ACHN (cell line): ENCODE data around the gene FGD2.
"Not testable (repeated sequence)": the region's sequence is repeated elsewhere in the genome, so short reads cannot be mapped to it uniquely, and the experiment has no call there.

ENCODE experiments used
- DNase-seq: peaks from one replicate; pipeline ENCODE4 v3.0.0-alpha.2; 2015
- in situ Hi-C: cut with HindIII; loops from 2 replicates; pipeline ENCODE4 v1.10.0; 2017; ENCODE audit warnings: low sequenced_read_pairs, low pct_ligation_motif_present, low pct_unique_long_range_greater_than_20kb

The FGD2 gene

GRCh38 chr6:37027811-37028469, 22.5 kb downstream of the FGD2 start:
- in situ Hi-C loops = no loop called here
- DNase-seq = no peak

DNA sequence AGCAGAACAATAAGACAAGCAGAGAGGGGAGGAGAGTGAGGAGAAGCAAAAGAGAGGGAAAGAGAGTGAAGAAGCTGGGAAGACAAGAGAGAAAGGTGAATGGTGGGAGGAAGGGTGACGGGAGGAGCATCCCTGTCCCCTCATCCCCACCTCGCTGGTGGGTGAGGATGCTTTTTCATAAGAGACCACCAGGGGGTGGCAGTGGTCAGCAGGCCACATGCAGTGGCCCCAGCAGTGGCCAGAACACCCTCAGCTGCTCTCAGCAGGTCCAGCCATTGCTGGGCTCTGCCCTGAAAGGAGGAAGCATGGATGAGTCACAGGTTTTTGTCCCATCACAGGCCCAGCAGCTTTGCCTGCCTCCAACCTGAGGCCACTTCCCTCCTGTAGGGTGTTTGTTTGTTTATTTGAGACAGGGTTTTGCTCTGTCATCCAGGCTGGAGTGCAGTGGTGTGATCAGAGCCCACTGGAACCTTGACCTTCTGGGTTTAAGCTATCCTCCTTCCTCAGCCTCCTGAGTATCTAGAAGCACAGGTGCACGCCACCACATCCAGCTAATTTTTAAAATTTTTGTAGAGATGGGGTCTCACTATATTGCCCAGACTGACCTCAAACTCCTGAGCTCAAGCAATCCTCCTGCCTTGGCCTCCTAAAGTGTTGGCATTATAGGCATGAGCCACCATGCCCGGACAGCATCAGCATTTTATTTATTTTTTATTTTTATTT, 24.0 kb downstream of the FGD2 start:
- in situ Hi-C loops = no loop called here
- peak; percentile 77 for DNase-seq

DNA sequence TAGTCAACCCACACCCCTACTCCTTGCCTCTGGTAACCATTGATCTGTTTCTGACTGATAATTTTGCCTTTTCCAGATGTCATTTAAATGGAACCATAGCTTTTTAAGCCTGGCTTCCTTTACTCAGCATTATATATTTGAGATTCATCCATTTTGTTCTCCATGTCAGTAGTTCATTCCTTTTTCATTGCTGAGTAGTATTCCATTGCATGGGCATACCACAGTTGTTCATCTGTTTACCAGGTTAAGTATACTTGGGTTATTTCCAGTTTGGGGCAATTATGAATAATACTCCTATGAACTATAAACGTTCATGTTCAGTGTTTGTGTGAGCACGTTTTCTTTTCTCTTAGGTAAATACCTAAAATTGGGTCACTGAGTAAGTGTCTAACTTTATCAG, 25.1 kb downstream of the FGD2 start:
- DNase-seq = no peak
- in situ Hi-C loops = no loop called here

GRCh38 chr6:37032239-37032638, 26.8 kb downstream of the FGD2 start:
- DNase-seq = no peak
- in situ Hi-C loops = no loop called here

DNA sequence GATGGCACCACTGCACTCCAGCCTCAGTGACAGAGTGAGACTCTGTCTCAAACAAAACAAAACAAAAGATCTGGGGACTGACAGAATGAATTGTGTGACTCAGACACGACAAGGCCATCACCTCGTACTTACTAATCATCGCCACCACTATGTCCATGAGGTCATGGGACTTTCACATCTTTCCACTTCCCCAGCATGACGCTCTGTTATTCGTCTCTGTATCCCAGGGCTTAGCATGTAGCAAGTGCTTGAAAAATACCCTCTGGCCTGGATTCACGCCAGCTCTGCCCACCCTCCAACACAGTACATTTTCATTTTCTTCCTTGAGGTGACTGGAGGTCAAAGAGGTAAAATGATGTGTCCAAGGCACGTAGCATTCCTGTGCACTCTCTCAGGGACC, 27.8 kb downstream of the FGD2 start:
- in situ Hi-C loops = no loop called here
- no peak for DNase-seq

DNA sequence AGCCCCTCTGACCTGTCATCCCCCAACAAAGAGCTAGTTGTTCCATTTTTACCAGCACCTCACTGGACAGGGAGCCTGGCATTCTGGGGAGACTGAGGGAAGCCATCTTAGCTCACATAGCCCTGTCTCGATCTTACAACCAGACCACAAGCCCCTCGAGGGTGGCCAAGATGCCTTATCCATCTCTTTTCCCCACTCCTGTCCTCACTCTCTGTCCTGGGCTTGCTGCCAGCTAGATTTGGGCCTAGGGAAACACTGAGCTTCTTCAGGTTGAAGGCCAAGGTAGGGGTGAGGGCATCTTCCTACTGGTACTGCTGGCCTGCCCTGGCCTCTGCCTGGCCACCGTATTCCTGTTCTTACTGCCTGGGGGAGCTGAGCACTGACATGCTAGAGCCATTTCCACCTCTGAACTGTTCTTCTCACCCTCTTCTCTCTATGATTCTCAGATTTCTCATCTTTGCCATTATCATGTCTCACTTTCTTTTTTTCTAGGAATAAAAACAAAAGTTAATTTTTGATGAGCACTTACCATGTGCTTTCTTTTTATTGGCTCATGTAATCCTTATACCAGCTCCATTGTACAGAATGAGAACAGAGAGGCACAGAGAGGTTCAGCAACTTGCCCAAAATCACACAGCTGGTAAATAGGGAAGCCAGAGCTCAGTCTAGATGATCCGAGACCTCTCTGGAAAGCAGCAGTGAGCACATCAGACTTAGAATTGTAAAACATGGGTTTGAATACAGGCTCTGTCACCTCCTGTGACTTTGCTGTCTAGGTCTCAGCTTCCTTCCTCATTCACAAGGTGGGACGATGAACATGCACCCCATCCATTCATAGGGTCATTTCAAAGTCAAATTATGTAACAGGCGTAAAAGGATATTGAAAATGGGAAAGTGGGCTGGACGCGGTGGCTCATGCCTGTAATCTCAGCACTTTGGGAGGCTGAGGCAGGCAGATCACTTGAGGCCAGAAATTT, 28.7 kb downstream of the FGD2 start:
- no peak for DNase-seq
- in situ Hi-C loops = no loop called here

- DNase-seq = no peak
- in situ Hi-C loops = no loop called here
Observed at GRCh38 chr6:37036146-37036545, 30.7 kb downstream of the FGD2 start.

DNA sequence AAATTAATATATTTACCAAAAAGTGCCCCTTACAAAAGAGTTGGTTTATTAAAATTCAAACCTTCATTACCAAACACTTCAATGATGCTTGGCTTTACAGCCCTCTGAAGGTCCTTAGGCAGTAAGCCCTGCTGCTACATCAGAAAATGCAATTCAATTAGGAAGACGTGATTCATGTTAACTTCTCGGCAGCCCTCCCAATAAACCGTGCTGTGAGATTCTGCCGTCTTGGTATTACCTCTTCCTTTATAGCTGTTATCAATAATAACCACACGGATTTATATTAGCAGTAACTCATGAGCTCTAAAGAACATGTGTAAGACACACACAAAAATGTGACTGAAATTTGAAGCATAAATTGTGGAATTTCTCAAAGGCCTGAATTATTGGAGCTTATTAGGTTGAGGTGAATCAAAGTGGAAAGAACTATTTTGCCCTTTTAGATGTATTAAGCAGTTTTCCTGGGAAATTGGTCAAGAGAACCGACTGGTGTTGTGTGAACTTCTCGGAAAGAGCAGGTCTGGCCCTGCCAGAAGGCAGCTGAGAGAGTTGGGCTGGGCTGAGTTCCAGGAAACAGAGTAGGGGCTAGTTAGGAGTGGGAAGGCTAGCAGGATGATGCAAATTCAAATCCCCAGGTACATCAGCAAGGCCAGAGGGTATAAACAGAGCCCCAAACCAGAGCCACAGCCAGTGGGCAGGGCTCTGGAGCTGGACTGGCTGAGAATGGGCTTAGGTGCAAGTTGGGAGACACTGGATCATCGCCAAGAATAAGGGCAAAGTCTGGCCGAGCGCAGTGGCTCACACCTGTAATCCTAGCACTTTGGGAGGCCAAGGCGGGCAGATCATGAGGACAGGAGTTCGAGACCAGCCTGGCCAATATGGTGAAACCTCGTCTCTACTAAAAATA, 33.1 kb downstream of the FGD2 start:
- in situ Hi-C loops = no loop called here
- DNase-seq = no peak

- in situ Hi-C loops = no loop called here
- DNase-seq = no peak
Observed at GRCh38 chr6:37039958-37040357, 34.5 kb downstream of the FGD2 start.

- in situ Hi-C loops = no loop called here
- DNase-seq = no peak
Observed at GRCh38 chr6:37041521-37041920, 36.1 kb downstream of the FGD2 start.

DNA sequence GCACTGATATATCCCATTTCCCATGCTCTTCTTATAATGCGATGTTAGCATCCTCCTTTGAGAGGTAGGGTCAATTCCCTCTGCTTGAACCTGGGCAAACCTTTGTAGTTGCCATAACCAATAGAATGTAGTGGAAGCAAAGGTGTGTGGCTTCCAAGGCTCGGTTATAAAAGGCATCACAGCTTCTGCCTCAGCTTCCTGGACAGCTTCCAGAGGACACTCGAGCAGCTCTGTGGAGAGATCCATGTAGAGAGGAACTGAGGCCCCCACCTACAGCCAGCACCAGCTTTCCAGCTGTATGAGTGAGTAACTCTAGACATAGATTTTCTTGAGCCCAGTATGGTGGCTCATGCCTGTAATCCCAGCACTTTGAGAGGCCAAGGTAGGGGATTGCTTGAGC, 36.7 kb downstream of the FGD2 start:
- no peak for DNase-seq

DNA sequence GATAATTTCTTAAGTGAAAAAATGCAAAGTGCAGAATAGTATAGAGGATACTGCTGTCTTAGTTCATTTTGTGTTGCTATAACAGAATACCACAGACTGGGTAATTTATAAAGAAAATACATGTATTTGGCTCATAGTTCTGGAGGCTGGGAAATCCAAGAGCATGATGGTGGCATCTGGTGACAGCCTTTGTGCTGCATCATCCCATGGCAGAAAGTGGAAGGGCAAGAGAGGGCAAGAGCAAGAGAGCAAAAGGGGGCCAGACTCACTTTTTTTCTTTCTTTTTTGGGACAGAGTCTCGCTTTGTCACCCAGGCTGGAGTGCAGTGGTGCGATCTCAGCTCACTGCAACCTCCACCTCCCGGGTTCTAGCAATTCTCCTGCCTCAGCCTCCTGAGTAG, 37.6 kb downstream of the FGD2 start:
- in situ Hi-C loops, DNase-seq: not testable (repeated sequence)

More for the DNA sequence above, 36.7 kb downstream of the FGD2 start:
- in situ Hi-C loops = no loop called here

DNA sequence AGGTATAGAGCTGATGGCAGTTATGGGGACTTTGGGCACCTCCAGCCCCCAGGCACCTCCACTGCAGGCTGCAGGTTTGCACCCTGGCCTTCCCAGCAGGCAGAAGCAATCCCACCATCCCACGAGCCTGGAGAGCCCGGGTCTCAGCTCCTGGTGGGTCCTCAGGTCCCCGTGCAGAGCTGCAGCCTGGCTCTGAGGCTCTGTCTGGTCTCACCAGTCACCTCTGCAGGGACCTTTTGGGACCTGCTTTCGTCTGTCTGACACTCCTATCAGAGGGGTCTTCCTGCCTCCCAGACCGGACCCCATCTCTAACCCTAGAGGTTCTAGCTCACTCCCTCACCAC, 41.9 kb downstream of the FGD2 start:
- DNase-seq = no peak
- in situ Hi-C loops = no loop called here

GRCh38 chr6:37047689-37048402, 42.4 kb downstream of the FGD2 start:
- no peak for DNase-seq
- in situ Hi-C loops = no loop called here

DNA sequence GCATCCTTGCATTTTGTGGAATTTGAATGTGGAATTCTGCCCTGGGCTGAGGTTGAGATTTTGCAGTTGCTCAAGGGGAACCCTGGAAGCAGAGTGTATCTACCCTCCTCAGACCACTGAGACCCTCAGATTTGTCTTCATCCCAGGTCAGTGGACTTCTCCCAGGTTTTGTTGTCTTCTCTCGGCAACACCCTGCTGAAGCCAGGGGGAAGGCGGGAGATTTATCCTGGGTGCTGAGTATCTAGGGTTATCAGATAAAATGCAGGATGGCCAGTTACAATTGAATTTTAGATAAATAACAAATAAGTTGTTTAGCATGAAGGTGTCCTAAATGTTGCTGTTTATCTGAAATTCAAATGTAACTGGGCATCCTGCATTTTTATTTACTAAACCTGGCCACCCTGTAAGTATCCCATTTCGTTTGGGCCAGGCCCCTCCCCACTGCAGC, 43.0 kb downstream of the FGD2 start:
- no peak for DNase-seq
- in situ Hi-C loops = no loop called here

- in situ Hi-C loops = no loop called here
- peak; percentile 16 for DNase-seq
Observed at GRCh38 chr6:37048851-37049757, 43.6 kb downstream of the FGD2 start.

DNA sequence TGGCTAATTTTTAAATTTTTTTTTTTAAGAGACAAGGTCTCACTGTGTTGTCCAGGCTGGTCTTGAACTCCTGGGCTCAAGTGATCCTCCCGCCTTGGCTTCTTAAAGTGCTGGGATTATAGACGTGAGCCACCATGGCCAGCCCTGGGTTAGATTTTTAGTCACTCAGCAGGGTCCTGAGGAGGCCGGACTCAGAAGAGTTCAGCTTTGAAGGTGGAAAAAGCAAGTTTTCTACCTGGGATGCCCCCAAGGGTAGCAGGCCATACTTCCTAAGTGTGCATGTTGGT, 44.2 kb downstream of the FGD2 start:
- in situ Hi-C loops = no loop called here
- DNase-seq = no peak
